ENCODE data around the gene PHPT1. TPM values are rescaled to one million over a fixed set of nuclear protein-coding genes. Genes with fewer than 3 reads are reported as not detected.

The PHPT1 gene
- total and polyA plus RNA-seq, 7 donors, result 39.0 to 144 (median 73.1) TPM

DNA sequence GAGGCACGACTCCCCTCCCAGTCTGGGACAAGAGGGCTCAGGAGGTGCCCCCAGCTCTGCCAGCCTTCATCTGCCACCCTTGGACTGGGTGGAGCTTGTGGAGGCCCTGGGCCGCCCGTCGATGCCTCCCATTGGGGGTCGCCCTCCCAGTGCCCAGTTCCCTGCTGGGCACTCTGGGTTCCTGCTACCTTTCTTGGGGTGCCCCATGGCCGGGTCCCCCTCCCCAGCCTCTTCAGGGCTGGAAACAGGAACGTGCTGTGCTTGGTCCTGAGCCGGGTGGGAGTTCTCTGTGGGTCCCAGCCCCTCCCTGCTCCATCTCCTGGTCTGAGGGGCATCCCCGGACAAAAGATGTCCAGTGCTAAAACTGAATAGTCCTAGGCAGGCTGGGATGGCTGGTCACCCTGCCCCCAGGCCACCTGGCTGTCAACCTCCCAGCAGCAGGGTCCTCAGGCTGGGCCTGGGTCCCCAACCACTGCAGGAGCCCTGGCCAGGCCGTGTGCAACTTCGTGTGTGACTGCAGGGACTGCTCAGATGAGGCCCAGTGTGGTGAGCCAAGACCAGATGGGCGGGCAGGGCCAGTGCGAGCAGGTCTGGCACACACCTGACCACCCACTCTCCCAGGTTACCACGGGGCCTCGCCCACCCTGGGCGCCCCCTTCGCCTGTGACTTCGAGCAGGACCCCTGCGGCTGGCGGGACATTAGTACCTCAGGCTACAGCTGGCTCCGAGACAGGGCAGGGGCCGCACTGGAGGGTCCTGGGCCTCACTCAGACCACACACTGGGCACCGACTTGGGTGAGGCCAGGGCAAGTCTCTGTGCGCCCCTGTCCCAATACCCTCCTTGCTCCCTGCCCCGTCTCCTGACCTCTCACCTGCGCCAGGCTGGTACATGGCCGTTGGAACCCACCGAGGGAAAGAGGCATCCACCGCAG lies 3.7 kb downstream of the PHPT1 start:
- WGBS, 2 donors, result 82 to 88% methylated on average over 29 of the region's 29 CpGs
- DNase-seq, result peak; percentile 60
- H3K27me3 ChIP-seq, result peaks cover 0 to 7% (median 6%) of the 10 kb centered on the region in 3 donors
- intact Hi-C loops (cut with DNase I), result no loop called here
- no peak overlapping the region for H3K4me3 ChIP-seq
- no peaks in the 10 kb centered on the region for H3K9me3 ChIP-seq
- H3K4me1 ChIP-seq, result peaks cover 0 to 24% (median 24%) of the 10 kb centered on the region in 4 donors
- no peak for TF ChIP-seq POLR2A (IDR thresholded peaks at IDR 0.05)
- peaks cover 0 to 6% (median 0%) of the 10 kb centered on the region in 4 donors for H3K36me3 ChIP-seq
- no peak overlapping the region for H3K27ac ChIP-seq

DNA sequence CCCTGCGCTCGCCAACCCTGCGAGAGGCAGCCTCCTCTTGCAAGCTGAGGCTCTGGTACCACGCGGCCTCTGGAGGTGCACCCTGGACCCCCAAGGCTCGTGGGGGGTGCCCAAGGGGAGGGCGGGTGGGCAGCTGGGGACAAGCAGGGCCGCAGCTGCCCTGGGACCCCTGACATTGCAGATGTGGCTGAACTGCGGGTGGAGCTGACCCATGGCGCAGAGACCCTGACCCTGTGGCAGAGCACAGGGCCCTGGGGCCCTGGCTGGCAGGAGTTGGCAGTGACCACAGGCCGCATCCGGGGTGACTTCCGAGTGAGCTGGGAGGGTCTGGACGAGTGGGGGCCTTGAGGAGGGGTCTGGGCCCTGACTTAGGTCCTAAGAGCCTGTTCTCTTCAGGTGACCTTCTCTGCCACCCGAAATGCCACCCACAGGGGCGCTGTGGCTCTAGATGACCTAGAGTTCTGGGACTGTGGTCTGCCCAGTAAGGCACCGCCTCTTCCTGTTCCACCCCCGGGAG lies 4.4 kb downstream of the PHPT1 start:
- intact Hi-C loops (cut with DNase I), result no loop called here
- TF ChIP-seq POLR2A (IDR thresholded peaks at IDR 0.05), result no peak
- Histone ChIP-seq H3K27ac (no peak overlapping the region), H3K36me3 (peaks cover 0 to 6% (median 0%) of the 10 kb centered on the region in 4 donors), H3K27me3 (no peaks in the 10 kb centered on the region), H3K9me3 (no peaks in the 10 kb centered on the region), H3K4me1 (peaks cover 0 to 24% (median 19%) of the 10 kb centered on the region in 4 donors), H3K4me3 (no peak overlapping the region)
- 82 to 85% methylated on average over 18 of the region's 18 CpGs for WGBS, 2 donors
- peak; percentile 61 for DNase-seq

DNA sequence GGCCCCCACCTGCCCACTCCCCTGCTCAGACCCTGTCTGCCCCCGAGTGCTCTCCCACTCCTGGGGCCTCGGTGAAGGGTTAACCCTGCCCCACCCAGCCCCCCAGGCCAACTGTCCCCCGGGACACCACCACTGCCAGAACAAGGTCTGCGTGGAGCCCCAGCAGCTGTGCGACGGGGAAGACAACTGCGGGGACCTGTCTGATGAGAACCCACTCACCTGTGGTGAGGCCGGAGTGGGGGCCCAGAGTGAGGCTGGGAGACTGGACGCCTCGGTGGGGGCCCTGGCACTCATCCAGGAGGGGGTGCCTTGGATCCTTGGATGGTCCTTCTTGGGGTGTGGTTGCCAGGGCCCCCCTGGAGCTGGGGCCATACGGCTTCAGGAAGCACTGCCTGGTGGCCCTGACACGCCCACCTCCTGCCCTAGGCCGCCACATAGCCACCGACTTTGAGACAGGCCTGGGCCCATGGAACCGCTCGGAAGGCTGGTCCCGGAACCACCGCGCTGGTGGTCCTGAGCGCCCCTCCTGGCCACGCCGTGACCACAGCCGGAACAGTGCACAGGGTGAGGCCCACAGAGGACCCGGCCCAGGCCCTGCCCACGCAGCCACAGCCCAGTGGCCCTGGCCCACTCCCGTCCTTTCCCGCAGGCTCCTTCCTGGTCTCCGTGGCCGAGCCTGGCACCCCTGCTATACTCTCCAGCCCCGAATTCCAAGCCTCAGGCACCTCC lies 5.1 kb downstream of the PHPT1 start:
- 64 to 72% methylated on average over 30 of the region's 30 CpGs for WGBS, 2 donors
- intact Hi-C loops (cut with DNase I), result no loop called here
- H3K9me3 ChIP-seq, result no peaks in the 10 kb centered on the region
- no peak overlapping the region for H3K4me3 ChIP-seq
- H3K27ac ChIP-seq, result no peak overlapping the region
- H3K36me3 ChIP-seq, result peaks cover 0 to 6% (median 0%) of the 10 kb centered on the region in 4 donors
- DNase-seq, result peak; percentile 67
- TF ChIP-seq POLR2AphosphoS5 (IDR thresholded peaks at IDR 0.05) (no peak), EP300 (IDR thresholded peaks at IDR 0.05) (no peak), POLR2A (IDR thresholded peaks at IDR 0.05) (no peak)
- TF ChIP-seq, protein P1, sequence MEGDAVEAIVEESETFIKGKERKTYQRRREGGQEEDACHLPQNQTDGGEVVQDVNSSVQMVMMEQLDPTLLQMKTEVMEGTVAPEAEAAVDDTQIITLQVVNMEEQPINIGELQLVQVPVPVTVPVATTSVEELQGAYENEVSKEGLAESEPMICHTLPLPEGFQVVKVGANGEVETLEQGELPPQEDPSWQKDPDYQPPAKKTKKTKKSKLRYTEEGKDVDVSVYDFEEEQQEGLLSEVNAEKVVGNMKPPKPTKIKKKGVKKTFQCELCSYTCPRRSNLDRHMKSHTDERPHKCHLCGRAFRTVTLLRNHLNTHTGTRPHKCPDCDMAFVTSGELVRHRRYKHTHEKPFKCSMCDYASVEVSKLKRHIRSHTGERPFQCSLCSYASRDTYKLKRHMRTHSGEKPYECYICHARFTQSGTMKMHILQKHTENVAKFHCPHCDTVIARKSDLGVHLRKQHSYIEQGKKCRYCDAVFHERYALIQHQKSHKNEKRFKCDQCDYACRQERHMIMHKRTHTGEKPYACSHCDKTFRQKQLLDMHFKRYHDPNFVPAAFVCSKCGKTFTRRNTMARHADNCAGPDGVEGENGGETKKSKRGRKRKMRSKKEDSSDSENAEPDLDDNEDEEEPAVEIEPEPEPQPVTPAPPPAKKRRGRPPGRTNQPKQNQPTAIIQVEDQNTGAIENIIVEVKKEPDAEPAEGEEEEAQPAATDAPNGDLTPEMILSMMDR (IDR thresholded peaks at IDR 0.05), result no peak
- H3K4me1 ChIP-seq, result peaks cover 0 to 30% (median 24%) of the 10 kb centered on the region in 4 donors
- H3K27me3 ChIP-seq, result no peaks in the 10 kb centered on the region

DNA sequence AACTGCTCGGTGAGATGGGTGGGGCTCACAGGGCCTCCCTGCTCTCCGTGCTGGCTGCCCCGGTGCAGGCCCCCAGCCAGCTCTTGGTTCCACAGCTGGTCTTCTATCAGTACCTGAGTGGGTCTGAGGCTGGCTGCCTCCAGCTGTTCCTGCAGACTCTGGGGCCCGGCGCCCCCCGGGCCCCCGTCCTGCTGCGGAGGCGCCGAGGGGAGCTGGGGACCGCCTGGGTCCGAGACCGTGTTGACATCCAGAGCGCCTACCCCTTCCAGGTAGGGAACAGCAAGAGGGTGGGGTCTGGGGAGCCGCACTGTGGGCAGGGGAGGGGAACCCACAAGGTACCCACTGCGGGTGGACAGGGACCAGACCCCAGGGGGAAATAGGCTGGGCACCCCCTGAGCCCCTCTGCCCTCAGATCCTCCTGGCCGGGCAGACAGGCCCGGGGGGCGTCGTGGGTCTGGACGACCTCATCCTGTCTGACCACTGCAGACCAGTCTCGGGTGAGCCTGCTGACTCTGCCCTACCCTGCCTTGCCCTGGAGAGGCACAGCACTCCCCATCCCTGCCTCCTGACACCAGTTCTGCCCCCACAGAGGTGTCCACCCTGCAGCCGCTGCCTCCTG lies 5.7 kb downstream of the PHPT1 start:
- Histone ChIP-seq H3K36me3 (peaks cover 0 to 6% (median 0%) of the 10 kb centered on the region in 4 donors), H3K4me1 (peaks cover 0 to 32% (median 25%) of the 10 kb centered on the region in 4 donors), H3K4me3 (no peak overlapping the region), H3K27ac (no peak overlapping the region), H3K9me3 (no peaks in the 10 kb centered on the region), H3K27me3 (no peaks in the 10 kb centered on the region)
- 84 to 86% methylated on average over 23 of the region's 23 CpGs for WGBS, 2 donors
- TF ChIP-seq, protein P1 (IDR thresholded peaks at IDR 0.05), result no peak
- TF ChIP-seq POLR2AphosphoS5 (IDR thresholded peaks at IDR 0.05) (no peak), EP300 (IDR thresholded peaks at IDR 0.05) (no peak), POLR2A (IDR thresholded peaks at IDR 0.05) (no peak)
- no peak for DNase-seq
- intact Hi-C loops (cut with DNase I), result no loop called here

DNA sequence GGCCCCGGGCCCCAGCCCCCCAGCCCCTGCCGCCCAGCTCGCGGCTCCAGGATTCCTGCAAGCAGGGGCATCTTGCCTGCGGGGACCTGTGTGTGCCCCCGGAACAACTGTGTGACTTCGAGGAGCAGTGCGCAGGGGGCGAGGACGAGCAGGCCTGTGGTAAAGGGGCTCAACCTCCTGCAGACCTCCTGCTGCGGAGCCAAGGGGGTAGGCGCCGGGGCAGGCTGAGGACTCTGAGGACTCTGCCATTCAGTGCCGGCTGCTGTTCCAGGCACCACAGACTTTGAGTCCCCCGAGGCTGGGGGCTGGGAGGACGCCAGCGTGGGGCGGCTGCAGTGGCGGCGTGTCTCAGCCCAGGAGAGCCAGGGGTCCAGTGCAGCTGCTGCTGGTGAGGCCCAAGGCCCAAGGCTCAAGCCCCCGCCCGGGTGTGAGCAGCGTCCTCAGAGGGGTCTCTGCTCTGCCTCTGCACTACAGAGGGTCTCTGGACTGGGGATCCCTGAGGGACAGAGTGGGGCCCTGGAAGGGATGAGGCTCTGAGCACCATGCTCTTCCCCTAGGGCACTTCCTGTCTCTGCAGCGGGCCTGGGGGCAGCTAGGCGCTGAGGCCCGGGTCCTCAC lies 6.4 kb downstream of the PHPT1 start:
- Histone ChIP-seq H3K27ac (no peak overlapping the region), H3K27me3 (no peaks in the 10 kb centered on the region), H3K4me1 (peaks cover 0 to 26% (median 19%) of the 10 kb centered on the region in 4 donors), H3K36me3 (peaks cover 0 to 11% (median under 1%) of the 10 kb centered on the region in 4 donors), H3K4me3 (no peak overlapping the region), H3K9me3 (no peaks in the 10 kb centered on the region)
- 83 to 86% methylated on average over 26 of the region's 26 CpGs for WGBS, 2 donors
- TF ChIP-seq, protein P1 (IDR thresholded peaks at IDR 0.05), result no peak
- no peak for TF ChIP-seq POLR2AphosphoS5 (IDR thresholded peaks at IDR 0.05)
- no peak for DNase-seq
- intact Hi-C loops (cut with DNase I), result no loop called here

All from sigmoid colon (tissue), 7 donors.